Testis (tissue), 3 donors: ENCODE data around the gene CRB1. TPM values are rescaled to one million over a fixed set of nuclear protein-coding genes. Genes with fewer than 3 reads are reported as not detected.

Experiments
- DNase-seq: peaks from one replicate; pipeline ENCODE4 v3.0.0-alpha.2; 2019
- H3K27ac ChIP-seq, 2 donors: fragments of 200-600 bp; sonication (generic); one replicate each; pipeline ENCODE4 v1.5.1; 2019
- H3K27me3 ChIP-seq: fragments of 200-600 bp; sonication (generic); one replicate; pipeline ENCODE4 v1.5.1; 2019
- H3K36me3 ChIP-seq: fragments of 200-600 bp; sonication (generic); one replicate; pipeline ENCODE4 v1.5.1; 2017; ENCODE audit warnings: low read depth; ENCODE audit errors: missing control alignments
- H3K4me1 ChIP-seq: fragments of 200-600 bp; sonication (generic); one replicate; pipeline ENCODE4 v1.5.1; 2019
- H3K4me3 ChIP-seq, 2 donors: fragments of 200-600 bp; sonication (generic); one replicate each; pipeline ENCODE4 v1.5.1; 2017 to 2019
- H3K9me3 ChIP-seq: fragments of 200-600 bp; sonication (generic); one replicate; pipeline ENCODE4 v1.5.1; 2017
- POLR2A ChIP-seq: fragments of 450-650 bp; IDR thresholded peaks from one replicate; pipeline ENCODE4 v1.6.1; 2017; ENCODE audit warnings: antibody characterized with exemption, mild to moderate bottlenecking, moderate library complexity
- WGBS, 2 donors: methylation state at CpG; one replicate each; pipeline ENCODE4 v1.1.5; 2018; 5-methylcytosine and 5-hydroxymethylcytosine counted together
- intact Hi-C: fragments of 100-400 bp; cut with DNase I; formaldehyde crosslinking; loops from one replicate; pipeline ENCODE4 v1.15.1; 2023; ENCODE audit warnings: low total_unique reads
- polyA plus RNA-seq: library from polyadenylated mRNA; stranded (reverse); fragments of 350-450 nt; fragmentation: Illumina TruSeq; extraction: RNeasy Lipid Tissue Mini Kit (QIAGEN cat#74804); gene quantifications from one replicate; pipeline ENCODE4 v1.2.3, GENCODE V29; 2014; ENCODE audit warnings: low read depth, low replicate concordance; ENCODE audit not compliant: insufficient read depth
- total RNA-seq, 2 donors: library from RNA; depleted of rRNA; stranded (reverse); fragments of >200 nt; gene quantifications; one replicate each; pipeline ENCODE4 v1.2.3, GENCODE V29; 2016
- TF ChIP-seq, protein P1 (sequence below), 3 experiments: fragments of 450-650 bp in 2 of 3; fragments of 200-600 bp in 1 of 3; sonication (generic) in 1 of 3; IDR thresholded peaks; one replicate each; pipeline ENCODE4 v1.5.1; 2016 to 2019; ENCODE audit warnings: antibody characterized with exemption in 3 of 3, mild to moderate bottlenecking in 2 of 3, moderate library complexity in 1 of 3

CRB1 gene
- total and polyA plus RNA-seq, 3 donors from 2014 or later, result 7.4 to 14.7 (median 12.9) TPM

DNA sequence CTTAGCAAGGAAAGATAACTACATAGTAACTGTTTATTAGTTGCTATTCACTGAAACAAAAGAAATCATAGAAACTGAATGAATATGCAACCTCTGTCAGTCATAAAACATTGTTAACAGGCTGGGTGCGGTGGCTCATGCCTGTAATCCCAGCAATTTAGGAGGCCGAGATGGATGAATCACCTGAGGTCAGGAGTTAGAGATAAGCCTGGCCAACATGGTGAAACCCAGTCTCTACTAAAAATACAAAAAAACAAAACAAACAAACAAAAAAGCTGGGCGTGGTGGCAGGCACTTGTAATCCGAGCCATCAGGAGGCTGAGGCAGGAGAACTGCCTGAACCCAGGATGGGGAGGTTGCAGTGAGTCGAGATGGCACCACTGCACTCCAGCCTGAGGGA, 44.1 kb downstream of the CRB1 start:
- TF ChIP-seq, protein P1, sequence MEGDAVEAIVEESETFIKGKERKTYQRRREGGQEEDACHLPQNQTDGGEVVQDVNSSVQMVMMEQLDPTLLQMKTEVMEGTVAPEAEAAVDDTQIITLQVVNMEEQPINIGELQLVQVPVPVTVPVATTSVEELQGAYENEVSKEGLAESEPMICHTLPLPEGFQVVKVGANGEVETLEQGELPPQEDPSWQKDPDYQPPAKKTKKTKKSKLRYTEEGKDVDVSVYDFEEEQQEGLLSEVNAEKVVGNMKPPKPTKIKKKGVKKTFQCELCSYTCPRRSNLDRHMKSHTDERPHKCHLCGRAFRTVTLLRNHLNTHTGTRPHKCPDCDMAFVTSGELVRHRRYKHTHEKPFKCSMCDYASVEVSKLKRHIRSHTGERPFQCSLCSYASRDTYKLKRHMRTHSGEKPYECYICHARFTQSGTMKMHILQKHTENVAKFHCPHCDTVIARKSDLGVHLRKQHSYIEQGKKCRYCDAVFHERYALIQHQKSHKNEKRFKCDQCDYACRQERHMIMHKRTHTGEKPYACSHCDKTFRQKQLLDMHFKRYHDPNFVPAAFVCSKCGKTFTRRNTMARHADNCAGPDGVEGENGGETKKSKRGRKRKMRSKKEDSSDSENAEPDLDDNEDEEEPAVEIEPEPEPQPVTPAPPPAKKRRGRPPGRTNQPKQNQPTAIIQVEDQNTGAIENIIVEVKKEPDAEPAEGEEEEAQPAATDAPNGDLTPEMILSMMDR (IDR thresholded peaks at IDR 0.05), result no peak
- no peak for TF ChIP-seq POLR2A
- 76 to 85% methylated on average over 5 of the region's 5 CpGs for WGBS, 2 donors
- no peaks in the 10 kb centered on the region for H3K27me3 ChIP-seq
- no peaks in the 10 kb centered on the region for H3K36me3 ChIP-seq
- H3K27ac ChIP-seq, result no peak overlapping the region
- no peak for DNase-seq
- no peaks in the 10 kb centered on the region for H3K4me1 ChIP-seq
- H3K9me3 ChIP-seq, result no peaks in the 10 kb centered on the region
- intact Hi-C loops, result no loop called here
- no peak overlapping the region for H3K4me3 ChIP-seq

DNA sequence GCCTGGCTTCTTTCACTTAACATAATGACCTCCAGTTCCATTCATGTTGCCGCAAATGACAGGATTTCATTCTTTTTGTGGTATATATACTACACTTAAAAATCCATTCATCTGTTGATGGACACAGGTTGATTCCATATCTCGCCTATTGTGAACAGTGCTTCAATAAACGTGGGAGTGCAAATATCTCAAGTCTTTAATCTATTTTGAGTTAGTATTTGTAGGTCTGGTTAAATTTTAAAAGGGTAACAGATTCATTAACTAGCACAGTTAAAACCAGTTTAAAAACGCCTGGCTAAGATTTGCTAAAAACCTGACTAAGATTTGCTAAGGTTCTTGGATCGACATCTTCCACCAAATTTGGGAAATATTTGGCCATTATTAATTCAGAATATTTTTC, 45.7 kb downstream of the CRB1 start:
- Histone ChIP-seq H3K27me3 (no peaks in the 10 kb centered on the region), H3K36me3 (no peaks in the 10 kb centered on the region), H3K4me1 (no peaks in the 10 kb centered on the region), H3K27ac (no peak overlapping the region), H3K4me3 (no peak overlapping the region), H3K9me3 (no peaks in the 10 kb centered on the region)
- 82 to 83% methylated on average over 5 of the region's 5 CpGs for WGBS, 2 donors
- TF ChIP-seq, protein P1 (IDR thresholded peaks at IDR 0.05), result no peak
- TF ChIP-seq POLR2A, result no peak
- no peak for DNase-seq
- intact Hi-C loops, result no loop called here

DNA sequence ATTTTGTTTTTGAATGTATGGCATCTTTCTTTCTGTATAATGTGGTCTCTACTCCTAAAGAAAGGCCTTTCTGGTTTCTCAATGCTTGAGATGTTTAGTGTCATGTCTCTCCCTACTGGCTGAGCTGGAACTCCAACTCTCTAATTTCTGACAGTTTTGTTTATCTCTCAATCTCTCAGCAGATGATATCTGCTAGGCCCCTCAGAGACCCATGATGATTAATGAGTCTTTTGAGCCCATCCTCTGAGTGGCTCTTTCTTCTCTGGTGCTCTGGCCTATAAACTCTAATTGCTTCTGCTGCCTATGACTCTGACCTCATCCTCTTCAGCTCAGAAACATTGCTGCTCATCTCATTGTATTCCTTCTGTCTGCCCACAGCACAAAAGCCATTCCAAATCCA, 46.6 kb downstream of the CRB1 start:
- Histone ChIP-seq H3K27me3 (no peaks in the 10 kb centered on the region), H3K27ac (no peak overlapping the region), H3K9me3 (no peaks in the 10 kb centered on the region), H3K4me3 (no peak overlapping the region), H3K4me1 (no peaks in the 10 kb centered on the region), H3K36me3 (no peaks in the 10 kb centered on the region)
- TF ChIP-seq, protein P1 (IDR thresholded peaks at IDR 0.05), result no peak
- TF ChIP-seq POLR2A, result no peak
- intact Hi-C loops, result no loop called here
- no peak for DNase-seq

DNA sequence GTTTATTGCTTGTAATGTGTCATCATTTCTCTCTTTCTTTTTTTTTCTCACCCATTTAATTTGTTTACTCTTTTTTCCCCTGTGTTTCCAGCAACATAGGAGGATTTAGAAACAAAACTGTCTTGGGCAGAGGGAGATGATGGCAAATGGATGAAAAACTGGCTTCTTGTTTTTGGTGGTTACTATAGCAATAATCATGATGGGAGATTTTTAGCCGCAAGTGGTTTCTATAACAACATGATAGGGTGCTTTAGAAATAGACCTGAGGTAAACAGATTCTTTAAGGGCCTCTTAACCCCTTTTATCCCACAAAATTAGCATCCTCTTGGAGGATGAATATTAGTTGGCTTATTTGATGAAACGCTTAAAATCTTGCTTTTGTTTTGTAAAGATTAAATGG, 51.6 kb downstream of the CRB1 start:
- Histone ChIP-seq H3K36me3 (no peaks in the 10 kb centered on the region), H3K9me3 (no peaks in the 10 kb centered on the region), H3K27me3 (no peaks in the 10 kb centered on the region), H3K27ac (no peak overlapping the region), H3K4me1 (peaks cover 3% of the 10 kb centered on the region), H3K4me3 (no peak overlapping the region)
- WGBS, 2 donors, result 77 to 92% methylated on average over 2 of the region's 2 CpGs
- intact Hi-C loops, result no loop called here
- TF ChIP-seq, protein P1 (IDR thresholded peaks at IDR 0.05), result no peak
- TF ChIP-seq POLR2A, result no peak
- no peak for DNase-seq

DNA sequence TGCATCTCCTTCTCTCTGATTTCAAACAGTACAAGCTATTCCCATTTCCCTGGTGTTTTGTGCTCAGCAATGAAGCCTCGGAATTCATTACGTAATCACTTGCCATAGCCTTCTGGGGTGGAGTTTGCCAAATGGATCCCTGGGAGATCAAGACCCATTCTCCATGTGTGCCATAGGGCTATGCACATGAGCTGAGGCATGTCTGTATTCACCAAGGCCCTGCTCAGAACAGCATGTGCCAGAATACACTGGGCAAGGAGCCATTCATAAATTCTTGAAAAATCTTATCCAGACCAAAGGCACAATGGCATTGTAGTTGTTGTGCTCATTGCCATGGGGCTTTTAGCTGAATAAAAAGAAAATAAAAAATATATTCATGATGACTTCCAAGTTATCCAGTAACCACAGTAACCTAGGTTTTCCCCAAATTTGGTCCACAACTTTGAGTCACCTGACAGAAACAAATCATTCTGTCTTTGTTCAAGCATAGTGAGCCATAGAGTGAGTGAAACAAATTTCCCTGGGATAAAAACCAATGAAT, 53.0 kb downstream of the CRB1 start:
- 41 to 50% methylated on average over 2 of the region's 2 CpGs for WGBS, 2 donors
- intact Hi-C loops, result no loop called here
- peak; percentile 44 for DNase-seq

More for the DNA sequence above, 53.0 kb downstream of the CRB1 start:
- no peak for TF ChIP-seq POLR2A
- TF ChIP-seq, protein P1 (IDR thresholded peaks at IDR 0.05), result no peak
- no peaks in the 10 kb centered on the region for H3K9me3 ChIP-seq
- H3K27ac ChIP-seq, result no peak overlapping the region
- H3K4me1 ChIP-seq, result peaks cover 3% of the 10 kb centered on the region
- no peaks in the 10 kb centered on the region for H3K27me3 ChIP-seq
- no peak overlapping the region for H3K4me3 ChIP-seq
- no peaks in the 10 kb centered on the region for H3K36me3 ChIP-seq
